COLO829 (cell line): ENCODE results near the gene HORMAD2.
"Not testable (repeated sequence)": the region's sequence is repeated elsewhere in the genome, so short reads cannot be mapped to it uniquely, and the experiment has no call there.

Source experiments
- DNase-seq: peaks from one replicate; pipeline ENCODE4 v3.0.0; 2012; ENCODE audit warnings: low spot score

HORMAD2 gene

DNA sequence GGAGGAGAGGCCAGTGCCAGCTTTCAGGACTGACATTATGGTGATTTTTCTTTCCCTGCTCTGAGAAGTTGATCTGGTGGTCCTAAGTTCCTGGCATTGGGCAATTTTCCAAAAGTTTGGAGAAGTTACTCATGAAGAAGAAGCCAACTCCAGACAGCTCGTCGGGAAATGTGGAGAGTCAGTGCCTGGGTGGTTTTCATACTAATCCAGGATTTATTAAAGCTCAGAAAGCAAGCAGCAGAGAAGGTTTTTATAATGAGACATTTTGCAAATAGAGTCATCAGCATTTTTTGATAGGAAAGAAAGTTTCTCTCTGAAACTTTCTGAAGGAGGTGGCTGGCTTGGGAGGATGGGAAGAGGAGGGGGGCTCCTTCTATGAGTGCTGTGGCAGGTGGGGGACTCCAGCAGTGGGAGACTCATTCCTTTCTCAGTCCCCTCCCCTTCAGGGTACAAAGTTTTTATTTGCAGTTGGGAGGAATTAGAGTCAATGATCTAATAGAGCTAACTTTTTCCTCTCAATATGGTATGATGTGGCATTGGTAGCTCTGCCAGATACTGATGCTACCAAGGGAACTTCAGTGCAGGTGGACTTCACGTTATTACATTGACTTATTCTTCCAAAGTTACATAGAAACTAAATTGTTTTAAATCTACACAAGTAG lies 110.9 kb downstream of the HORMAD2 start:
- no peak for DNase-seq

GRCh38 chr22:30192427-30192826 lies 112.2 kb downstream of the HORMAD2 start:
- DNase-seq: no peak

GRCh38 chr22:30193031-30193775 lies 112.9 kb downstream of the HORMAD2 start:
- DNase-seq: no peak

- no peak for DNase-seq
These were observed 115.2 kb downstream of the HORMAD2 start for GRCh38 chr22:30195245-30196140.

DNA sequence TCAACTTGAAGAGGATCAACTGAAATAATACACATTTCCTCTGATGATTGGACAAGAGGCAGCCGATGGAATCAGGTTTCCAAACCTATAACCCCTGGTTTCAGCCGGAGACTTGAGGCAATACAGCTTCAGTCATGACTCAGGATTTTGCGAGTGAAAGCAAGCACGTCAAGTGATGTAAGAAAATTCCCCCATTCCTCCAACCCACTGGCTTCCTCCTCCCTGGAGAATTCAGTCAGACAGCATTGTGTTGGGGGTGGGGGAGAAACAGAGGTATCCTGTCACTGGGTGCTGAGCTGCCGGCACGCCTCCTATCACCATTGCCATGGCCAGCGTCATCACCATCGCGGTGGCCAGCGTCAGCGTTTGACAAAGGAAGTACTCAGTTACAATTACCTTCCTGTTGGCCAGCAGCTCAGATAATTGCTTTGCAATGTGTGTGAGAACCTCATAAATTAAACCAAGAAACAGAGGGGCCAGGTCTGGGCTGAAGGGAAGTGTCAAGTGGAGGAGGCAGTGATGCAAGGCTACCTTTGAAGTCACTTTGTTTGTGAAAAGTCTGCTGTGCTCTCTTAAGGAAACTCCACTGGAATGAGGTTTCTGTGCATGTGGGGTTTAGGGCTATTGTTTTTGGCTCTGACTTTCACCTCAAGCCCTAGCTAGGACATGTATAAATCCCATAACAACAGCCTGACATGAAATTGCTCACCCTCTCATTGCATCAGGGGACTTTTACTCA lies 116.0 kb downstream of the HORMAD2 start:
- peak; percentile 100 for DNase-seq

GRCh38 chr22:30196880-30197336 lies 116.6 kb downstream of the HORMAD2 start:
- DNase-seq: no peak

GRCh38 chr22:30197389-30197788 lies 117.1 kb downstream of the HORMAD2 start:
- DNase-seq: no peak

DNA sequence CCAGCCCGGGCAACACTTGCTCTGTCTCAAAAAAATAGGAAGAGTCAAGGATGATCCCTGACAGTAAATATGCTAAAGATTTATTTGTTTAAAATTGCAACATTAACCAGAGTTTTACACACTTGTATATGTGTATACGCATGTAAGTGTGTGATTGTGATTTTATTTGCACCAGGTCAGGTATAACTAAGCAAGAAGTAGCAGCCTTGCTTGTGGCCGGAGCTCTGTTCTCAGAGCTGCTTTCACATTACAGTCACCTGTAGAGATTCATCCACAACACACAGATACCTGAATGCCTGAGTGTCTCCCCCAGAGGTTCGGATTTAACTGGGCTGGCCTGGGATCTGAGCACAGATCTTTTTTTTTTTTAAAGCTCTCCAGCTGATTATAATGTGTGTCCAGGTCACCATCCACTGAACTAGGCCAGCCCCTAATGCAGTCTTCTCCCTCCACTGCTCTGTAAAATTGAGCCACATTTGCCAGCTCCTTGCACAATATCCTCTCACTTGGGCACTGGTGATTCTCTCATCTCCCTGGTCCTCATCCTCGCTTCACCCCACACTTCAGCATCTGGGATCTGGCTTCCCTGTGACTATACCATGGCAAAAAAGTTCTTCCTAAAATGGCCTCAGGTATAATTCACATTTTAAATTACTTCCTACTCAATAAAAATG lies 118.0 kb downstream of the HORMAD2 start:
- DNase-seq: no peak

- no peak for DNase-seq
These were observed 118.7 kb downstream of the HORMAD2 start for GRCh38 chr22:30198921-30199320.

- not testable (repeated sequence) for DNase-seq
These were observed 120.6 kb downstream of the HORMAD2 start for GRCh38 chr22:30200905-30201304.

- no peak for DNase-seq
These were observed 121.7 kb downstream of the HORMAD2 start for GRCh38 chr22:30201945-30202344.

DNA sequence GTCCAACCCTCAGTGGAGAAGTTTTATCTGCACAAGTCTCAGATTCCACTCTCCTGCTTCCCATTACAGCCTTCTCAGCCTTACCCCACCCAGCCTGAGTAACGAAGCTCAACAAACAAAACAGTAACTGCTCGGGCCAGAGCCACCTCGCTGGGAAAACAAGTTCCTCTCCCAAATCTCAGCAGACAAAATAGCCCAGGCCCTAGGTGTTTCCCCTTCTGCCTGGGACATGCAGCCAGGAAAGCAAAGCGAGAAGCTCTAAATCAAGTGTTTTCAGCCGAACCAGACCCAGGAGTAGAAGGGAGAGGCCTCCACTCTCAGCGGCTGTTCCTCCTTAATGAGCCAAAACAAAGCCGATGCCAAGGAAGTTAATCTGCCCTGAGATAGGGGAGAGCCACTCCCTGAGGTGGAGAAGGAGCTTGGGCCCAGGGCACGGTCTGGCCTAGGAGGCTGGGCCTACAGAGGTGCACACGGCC lies 122.3 kb downstream of the HORMAD2 start:
- no peak for DNase-seq

GRCh38 chr22:30204015-30204741 lies 123.9 kb downstream of the HORMAD2 start:
- no peak for DNase-seq

- no peak for DNase-seq
These were observed 124.5 kb downstream of the HORMAD2 start for GRCh38 chr22:30204742-30205111.

DNA sequence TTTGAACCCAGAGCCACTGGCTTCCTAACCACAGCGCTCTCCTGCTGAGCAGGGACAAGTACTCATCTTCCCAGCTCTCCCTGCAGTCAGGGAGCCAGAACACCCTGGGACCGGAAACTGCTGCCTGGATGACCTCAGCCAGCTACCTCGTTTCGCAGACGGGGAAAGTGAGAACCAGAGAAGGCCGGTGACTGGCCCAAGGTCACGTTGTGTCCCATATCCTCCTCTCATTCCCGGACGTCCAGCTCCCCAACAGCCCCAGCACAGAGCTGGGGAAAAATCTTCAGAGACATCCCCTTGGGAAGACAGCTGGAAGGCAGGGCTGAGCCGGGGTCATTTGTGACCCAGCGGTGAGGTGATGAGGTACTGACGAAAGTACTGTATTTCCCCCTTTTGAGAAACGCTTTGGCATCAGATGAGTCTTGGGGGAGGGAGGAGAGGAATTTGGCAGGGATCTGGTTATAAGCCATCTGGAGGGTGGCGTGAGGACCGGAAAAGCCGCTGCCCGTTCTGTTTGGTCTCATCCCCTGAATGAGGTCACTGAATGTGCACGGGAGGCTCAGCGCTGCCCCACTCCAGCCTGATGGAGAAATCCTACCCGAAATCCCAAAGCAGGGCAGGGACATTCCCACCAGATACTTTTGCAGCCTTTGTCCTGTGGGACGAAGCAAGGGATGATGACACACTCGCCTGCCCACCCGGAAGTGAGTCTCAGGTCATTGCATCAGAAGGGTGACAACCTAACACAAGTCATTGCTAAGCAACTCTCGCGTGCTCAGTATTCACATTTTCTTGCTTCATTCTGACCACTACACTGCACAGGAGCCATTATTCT lies 125.2 kb downstream of the HORMAD2 start:
- no peak for DNase-seq

- peak; percentile 96 for DNase-seq
These were observed 126.7 kb downstream of the HORMAD2 start for GRCh38 chr22:30206944-30207343.

DNA sequence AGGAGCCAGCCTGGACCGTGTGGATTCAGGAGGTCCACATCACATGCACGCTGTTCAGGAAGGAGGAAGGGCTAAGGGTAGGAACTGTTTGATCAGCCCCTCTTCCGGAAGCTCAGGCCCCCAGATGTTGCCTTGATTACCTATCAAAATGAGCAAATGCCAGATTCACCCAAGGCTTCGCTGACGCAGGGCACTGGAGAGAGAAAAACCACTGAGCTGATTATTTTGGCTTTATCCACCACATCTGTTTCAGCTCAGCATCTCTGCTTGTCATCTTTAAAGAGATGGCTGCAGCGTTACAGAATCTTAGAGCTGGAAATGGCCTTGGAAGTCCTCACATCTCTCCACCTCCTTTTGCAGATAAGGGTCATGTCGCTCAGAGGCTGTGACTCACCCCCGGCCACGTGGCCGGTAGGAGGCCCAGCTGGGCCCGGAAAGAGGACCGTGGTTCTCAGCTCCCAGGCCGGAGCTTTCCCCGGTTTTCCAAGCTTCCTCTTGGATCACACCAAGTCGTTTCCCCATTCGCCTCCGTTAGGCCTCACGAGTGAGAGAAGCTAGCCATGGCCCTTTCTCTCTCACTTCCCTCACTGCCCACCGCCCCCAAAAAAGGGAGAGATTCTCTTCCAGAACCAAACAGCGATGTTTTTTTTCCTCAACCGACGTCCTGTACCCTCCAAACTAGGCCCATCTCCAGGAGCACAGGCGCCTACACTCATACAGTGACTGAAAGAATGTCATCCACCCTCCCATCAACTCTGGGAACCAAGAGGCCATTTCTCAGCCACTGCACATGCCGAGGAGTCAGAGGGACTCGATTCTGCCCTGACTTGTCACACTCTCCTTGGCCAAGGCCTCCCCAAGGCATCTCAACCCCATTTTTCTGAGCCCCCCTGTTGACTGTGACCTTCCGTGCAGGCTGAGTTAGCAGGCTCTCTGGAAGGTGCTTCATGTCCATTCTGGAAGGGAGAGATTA lies 128.7 kb downstream of the HORMAD2 start:
- DNase-seq: peak; percentile 70

DNA sequence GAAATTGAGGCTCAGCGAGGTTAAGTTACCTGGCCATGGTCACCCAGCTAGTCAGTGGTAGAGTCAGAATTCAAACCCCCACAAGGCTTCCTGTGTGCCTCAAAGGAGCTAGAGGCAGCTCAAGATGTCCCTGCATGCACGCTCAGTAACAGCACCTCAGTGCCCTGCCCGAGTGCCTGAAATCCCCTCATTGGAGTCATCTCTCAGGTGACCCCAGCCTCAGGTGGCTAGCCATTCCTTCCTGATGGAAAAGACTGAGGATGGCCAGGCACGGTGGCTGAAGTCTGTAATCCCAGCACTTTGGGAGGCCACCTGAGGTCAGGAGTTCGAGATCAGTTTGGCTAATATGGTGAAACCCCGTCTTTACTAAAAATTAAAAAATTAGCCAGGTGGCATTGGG lies 129.4 kb downstream of the HORMAD2 start:
- DNase-seq: no peak
